ENCODE results near the gene PNISR. TPM values are rescaled to one million over a fixed set of nuclear protein-coding genes. Genes with fewer than 3 reads are reported as not detected.

The PNISR gene
- total and polyA plus RNA-seq, 2 of the 13 experiments (the other 11 are each of a cell fraction or from before 2014, with no cell fraction given), result 43.0 to 48.0 TPM

- in situ Hi-C loops (cut with HindIII; ENCODE audit: extremely low pct_ligation_motif_present, low pct_unique_long_range_greater_than_20kb) (no loop called here), intact Hi-C loops (cut with micrococcal nuclease; ENCODE audit: unreplicated experiment) (no loop called here)
- ChIA-PET CTCF (ENCODE audit: low intra/inter-chr PET ratio, low total read pairs) (no interaction called here), POLR2A (no interaction called here)
- H3K27ac ChIP-seq (ENCODE audit: extremely low read length, insufficient read depth, low read length), result no peak overlapping the region
- no peaks in the 10 kb centered on the region for H3K4me1 ChIP-seq (ENCODE audit: insufficient read depth, low read length)
- no peak for ATAC-seq
- H3K36me3 ChIP-seq (replicated peaks in 1 of 2; ENCODE audit: control insufficient read depth in 1 of 2, insufficient read depth in 2 of 2, low read length in 2 of 2), result 0 out of 5 replicates have a peak, but pooled peaks cover 1 to 4% of the 10 kb centered on the region in 2 experiments
- H3K27me3 ChIP-seq (ENCODE audit: control insufficient read depth in 1 of 2, insufficient read depth in 2 of 2, low read length in 2 of 2), result no peaks in the 10 kb centered on the region
- FAIRE-seq, result no peak
- no peaks in the 10 kb centered on the region for H3K9me3 ChIP-seq (ENCODE audit: low read length)
- over 99% methylated on average over 4 of the region's 4 CpGs for WGBS (ENCODE audit: low lambda C conversion rate)
- DNase-seq (ENCODE audit: low spot score), result no peak
- H4K20me1 ChIP-seq (ENCODE audit: insufficient read depth, low read length), result no peaks in the 10 kb centered on the region
- BruUV-seq (replicated peaks), result no TSS peak
- H3K79me2 ChIP-seq (ENCODE audit: insufficient read depth, low read length), result no peaks in the 10 kb centered on the region
- no peak overlapping the region for H3K4me2 ChIP-seq (ENCODE audit: low read depth, low read length)
- H3K4me3 ChIP-seq (replicated peaks in 1 of 3; ENCODE audit: insufficient read depth in 1 of 3, low read depth in 2 of 3, low read length in 3 of 3), result no peak overlapping the region
- no peak overlapping the region for H2AFZ ChIP-seq (ENCODE audit: low read length)
- no peak overlapping the region for H3K9ac ChIP-seq (ENCODE audit: insufficient read depth, low read depth, low read length)
- TF ChIP-seq ZHX2 (IDR thresholded peaks at IDR 0.05; ENCODE audit: low read depth) (no peak), ZHX2 (CRISPR knock-in tag; IDR thresholded peaks at IDR 0.05; ENCODE audit: borderline replicate concordance) (no peak), CAMTA2 (CRISPR knock-in tag; IDR thresholded peaks at IDR 0.05; ENCODE audit: borderline replicate concordance) (no peak), HDAC1 (CRISPR knock-in tag; IDR thresholded peaks at IDR 0.05) (no peak), ZNF430 (CRISPR knock-in tag; IDR thresholded peaks at IDR 0.05) (no peak), ZBTB3 (CRISPR knock-in tag; IDR thresholded peaks at IDR 0.05; ENCODE audit: borderline replicate concordance, low read depth) (no peak), ZNF713 (CRISPR knock-in tag; IDR thresholded peaks at IDR 0.05) (no peak), ZBTB43 (CRISPR knock-in tag; conservative IDR thresholded peaks at IDR 0.05) (no peak), THAP11 (CRISPR knock-in tag; IDR thresholded peaks at IDR 0.05) (no peak), ZNF282 (IDR thresholded peaks at IDR 0.05; ENCODE audit: partially characterized antibody) (no peak), ZNF841 (CRISPR knock-in tag; IDR thresholded peaks at IDR 0.05; ENCODE audit: borderline replicate concordance) (no peak)
- TF ChIP-seq, protein P1, sequence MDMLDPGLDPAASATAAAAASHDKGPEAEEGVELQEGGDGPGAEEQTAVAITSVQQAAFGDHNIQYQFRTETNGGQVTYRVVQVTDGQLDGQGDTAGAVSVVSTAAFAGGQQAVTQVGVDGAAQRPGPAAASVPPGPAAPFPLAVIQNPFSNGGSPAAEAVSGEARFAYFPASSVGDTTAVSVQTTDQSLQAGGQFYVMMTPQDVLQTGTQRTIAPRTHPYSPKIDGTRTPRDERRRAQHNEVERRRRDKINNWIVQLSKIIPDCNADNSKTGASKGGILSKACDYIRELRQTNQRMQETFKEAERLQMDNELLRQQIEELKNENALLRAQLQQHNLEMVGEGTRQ (IDR thresholded peaks at IDR 0.05; ENCODE audit: low read depth, low read length), result no peak
- TF ChIP-seq, protein P1 (CRISPR knock-in tag; IDR thresholded peaks at IDR 0.05; ENCODE audit: borderline replicate concordance), result no peak
- TF ChIP-seq, protein P2, sequence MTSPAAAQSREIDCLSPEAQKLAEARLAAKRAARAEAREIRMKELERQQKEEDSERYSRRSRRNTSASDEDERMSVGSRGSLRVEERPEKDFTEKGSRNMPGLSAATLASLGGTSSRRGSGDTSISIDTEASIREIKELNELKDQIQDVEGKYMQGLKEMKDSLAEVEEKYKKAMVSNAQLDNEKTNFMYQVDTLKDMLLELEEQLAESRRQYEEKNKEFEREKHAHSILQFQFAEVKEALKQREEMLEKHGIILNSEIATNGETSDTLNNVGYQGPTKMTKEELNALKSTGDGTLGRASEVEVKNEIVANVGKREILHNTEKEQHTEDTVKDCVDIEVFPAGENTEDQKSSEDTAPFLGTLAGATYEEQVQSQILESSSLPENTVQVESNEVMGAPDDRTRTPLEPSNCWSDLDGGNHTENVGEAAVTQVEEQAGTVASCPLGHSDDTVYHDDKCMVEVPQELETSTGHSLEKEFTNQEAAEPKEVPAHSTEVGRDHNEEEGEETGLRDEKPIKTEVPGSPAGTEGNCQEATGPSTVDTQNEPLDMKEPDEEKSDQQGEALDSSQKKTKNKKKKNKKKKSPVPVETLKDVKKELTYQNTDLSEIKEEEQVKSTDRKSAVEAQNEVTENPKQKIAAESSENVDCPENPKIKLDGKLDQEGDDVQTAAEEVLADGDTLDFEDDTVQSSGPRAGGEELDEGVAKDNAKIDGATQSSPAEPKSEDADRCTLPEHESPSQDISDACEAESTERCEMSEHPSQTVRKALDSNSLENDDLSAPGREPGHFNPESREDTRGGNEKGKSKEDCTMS (CRISPR knock-in tag; conservative IDR thresholded peaks at IDR 0.05), result no peak
These were observed 21.0 kb upstream of the PNISR start for GRCh38 chr6:99446076-99446475.

All from HepG2 (cell line).